Coronary artery (tissue), 2 donors: ENCODE data around the gene ZNF775.

Experiments used
- DNase-seq: peaks from one replicate; pipeline ENCODE4 v3.0.0-alpha.2; 2017; ENCODE audit warnings: low spot score
- H3K27ac ChIP-seq, 2 donors: fragments of 200-600 bp; sonication (generic); one replicate each; pipeline ENCODE4 v1.5.1; 2016 to 2019
- H3K4me3 ChIP-seq: fragments of 200-600 bp; sonication (generic); 2 replicates; pipeline ENCODE4 v1.5.1; 2016; ENCODE audit warnings: mild to moderate bottlenecking, moderate library complexity
- TF ChIP-seq, protein P1 (sequence below): fragments of 200-600 bp; sonication (generic); IDR thresholded peaks from one replicate; pipeline ENCODE4 v1.5.1; 2019; ENCODE audit warnings: antibody characterized with exemption

ZNF775 gene

DNA sequence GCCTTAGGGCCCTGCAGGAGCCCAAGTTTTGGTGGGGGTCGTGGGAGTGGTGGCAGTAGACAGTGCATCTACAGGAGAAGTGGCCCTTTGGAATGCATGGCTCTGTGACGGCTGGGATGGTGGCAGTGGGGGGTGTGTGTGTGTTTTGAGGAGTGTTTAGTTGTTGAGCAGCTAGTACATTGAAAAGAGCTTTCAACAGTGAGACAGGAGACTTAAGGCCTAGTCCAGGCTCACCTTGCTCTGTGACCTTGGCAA, 27.1 kb downstream of the ZNF775 start:
- no peak for DNase-seq
- Histone ChIP-seq H3K27ac (peak overlapping the region; percentile 89 to 92), H3K4me3 (peak overlapping the region; percentile 77)
- TF ChIP-seq, protein P1, sequence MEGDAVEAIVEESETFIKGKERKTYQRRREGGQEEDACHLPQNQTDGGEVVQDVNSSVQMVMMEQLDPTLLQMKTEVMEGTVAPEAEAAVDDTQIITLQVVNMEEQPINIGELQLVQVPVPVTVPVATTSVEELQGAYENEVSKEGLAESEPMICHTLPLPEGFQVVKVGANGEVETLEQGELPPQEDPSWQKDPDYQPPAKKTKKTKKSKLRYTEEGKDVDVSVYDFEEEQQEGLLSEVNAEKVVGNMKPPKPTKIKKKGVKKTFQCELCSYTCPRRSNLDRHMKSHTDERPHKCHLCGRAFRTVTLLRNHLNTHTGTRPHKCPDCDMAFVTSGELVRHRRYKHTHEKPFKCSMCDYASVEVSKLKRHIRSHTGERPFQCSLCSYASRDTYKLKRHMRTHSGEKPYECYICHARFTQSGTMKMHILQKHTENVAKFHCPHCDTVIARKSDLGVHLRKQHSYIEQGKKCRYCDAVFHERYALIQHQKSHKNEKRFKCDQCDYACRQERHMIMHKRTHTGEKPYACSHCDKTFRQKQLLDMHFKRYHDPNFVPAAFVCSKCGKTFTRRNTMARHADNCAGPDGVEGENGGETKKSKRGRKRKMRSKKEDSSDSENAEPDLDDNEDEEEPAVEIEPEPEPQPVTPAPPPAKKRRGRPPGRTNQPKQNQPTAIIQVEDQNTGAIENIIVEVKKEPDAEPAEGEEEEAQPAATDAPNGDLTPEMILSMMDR: no peak

DNA sequence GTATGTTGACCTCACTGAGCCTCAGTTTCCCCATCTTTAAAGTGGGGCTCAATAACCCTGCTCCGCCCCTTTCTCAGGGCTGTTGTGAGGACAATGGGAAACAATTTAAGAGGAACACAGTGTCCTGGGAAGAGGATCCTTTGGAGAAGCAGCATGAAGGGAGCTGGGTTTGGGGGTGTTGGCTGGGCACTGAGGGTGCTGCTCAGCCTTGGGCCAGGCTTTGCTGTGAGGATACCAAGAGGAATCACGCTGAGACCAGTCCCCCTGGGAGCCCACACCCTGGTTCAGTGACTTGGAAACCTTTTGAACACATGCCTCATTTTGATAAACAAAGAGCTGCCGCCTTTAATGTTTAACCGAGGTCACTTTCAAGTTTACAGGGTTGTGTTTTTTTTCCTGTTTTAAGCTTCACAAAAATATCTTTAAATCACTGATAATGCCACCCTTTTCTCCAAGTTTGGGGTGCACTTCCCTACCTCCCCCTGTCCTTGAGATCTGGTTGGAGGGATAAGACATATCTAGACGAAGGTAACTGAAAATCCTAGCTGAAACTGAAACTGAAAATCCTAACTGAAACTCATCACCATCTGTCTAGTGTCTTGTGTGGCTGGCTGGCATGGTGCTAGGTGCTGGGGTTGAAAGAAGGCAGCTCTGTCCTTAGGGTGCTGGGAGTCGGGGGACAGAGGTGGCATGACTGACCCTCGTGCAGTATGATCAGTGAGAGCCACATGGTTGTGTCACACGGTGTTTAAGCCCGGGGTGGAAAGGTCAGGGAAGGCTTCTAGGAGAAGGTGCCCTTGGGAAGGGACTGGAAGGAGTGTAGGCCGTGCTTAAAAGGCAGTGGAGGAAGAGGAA, 27.7 kb downstream of the ZNF775 start:
- Histone ChIP-seq H3K4me3 (peak overlapping the region; percentile 77), H3K27ac (peak overlapping the region; percentile 89 to 92)
- DNase-seq: no peak
- TF ChIP-seq, protein P1: no peak

DNA sequence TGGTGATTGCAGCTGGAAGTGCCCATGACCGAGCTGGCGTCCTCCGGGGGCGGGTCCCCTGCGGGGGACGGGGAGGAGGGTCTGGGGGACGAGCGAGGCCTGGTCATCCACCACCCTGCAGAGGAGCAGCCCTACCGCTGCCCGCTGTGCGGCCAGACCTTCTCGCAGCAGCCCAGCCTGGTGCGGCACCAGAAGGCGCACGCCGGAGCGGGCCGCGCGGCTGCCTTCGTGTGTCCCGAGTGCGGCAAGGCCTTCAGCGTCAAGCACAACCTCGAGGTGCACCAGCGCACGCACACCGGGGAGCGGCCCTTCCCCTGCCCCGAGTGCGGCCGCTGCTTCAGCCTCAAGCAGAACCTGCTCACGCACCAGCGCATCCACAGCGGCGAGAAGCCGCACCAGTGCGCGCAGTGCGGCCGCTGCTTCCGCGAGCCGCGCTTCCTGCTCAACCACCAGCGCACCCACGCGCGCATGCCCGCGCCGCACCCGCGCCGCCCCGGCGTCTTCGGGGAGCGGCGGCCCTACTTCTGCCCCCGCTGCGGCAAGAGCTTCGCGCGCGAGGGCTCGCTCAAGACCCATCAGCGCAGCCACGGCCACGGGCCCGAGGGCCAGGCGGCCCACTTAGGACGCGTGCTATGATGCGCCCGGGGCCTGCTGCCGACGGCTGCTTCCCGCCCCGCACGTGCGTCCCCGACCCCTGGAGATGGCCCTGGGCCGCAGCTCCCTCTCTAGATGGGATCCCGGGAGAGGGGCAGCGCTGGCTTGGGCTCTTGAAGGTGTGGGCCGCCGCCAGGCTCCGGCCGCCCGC, 28.7 kb downstream of the ZNF775 start:
- DNase-seq: no peak
- Histone ChIP-seq H3K27ac (peak overlapping the region in 1 of 2 donors; percentile 92), H3K4me3 (no peak overlapping the region)
- TF ChIP-seq, protein P1: no peak

DNA sequence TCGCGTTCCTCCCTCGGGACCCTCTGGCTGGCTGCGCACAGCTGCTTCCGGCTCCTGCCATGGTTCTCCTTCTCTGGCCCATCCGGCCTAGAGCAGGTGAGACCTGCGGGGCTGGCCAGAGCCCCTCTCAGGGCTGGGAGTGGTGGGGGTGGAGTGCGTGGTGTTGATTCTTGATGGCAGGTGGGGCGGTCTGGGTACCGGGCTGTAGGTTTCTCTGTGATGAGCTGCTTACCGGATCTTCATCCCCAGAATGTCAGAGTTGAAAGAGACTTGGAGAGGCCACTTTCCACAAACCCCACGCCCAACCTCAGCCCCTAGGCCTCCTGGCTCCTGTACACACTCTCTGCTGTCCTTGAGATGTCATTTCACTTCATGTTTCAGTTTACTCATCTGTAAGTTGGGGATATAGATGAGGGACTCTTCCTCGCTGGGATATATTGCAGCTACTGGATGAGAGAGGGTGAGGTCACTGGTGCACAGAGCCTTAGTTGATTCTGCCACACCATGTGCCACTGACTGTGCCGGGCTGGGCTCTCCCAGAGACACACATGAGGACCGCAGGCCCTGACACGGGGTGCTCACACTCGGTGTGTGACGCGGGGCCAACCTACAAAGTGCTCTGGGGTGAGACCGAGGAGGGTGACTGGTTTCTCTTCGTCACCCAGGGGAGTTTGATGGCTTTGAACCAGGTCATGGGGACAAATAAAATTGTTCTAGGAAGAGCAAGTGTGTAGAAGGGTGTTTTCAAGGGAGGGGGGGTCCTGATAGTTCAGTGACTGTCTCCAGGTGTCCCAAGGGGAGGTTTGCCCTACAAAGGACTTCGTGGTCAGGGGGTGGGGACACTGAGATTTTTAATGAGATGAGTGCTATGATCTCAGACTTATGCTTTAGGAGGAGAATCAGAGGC, 29.5 kb downstream of the ZNF775 start:
- TF ChIP-seq, protein P1: no peak
- Histone ChIP-seq H3K27ac (no peak overlapping the region), H3K4me3 (no peak overlapping the region)
- DNase-seq: no peak

DNA sequence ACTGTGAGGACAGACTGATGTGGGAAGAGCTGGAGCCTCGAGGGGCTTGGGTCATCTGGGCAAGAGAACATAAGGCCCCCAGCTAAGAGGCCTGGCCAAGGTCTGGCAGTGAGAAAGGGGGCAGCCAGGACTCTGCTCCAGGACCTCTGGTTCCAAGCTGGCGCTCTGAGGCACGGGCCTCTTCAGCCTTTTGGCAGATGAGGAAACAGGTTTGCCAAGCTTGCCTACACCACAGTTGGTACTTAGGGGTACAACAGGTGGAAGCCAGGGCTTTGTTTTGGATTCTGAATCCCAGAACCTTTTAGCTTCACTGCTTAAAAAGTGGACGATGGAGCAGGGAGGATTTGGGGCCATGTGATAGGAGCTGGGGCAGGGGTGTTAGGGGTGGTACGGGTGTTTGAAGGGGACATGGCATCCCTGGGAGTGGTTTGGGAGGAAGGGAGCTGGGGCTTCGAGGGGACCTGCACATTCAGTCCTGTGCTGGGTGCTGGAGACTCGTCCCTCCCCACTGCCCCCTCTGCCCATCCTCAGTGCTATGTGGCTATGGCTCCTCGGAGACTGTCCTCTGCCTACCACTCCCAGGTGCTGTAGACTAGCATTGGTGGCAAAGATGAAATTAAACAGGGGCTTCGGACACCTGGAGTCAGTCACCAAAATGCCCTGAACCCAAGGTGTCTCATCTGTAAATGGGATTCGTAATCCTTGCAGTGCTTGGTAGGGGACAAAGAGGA, 30.3 kb downstream of the ZNF775 start:
- H3K4me3 ChIP-seq: no peak overlapping the region
- TF ChIP-seq, protein P1: no peak
- DNase-seq: no peak
- H3K27ac ChIP-seq: no peak overlapping the region

DNA sequence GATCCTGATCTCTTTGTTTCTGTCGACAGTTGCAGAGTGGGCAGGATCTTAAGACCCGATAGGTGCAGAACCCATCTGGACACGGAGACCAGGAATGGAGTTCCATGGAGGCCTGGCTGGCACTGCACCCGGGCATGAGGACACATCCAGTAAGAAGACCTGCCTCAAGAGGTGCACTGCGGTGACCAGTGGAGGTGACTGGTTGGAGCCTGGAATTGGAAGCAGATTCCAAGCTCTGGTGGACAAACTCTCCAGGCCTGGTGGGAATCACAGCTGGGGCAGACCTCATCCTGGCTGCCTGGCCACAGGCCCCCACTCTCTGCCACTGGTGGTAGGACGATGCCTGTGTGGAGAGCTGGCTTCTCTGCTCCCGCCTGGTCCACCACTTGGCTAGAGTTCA, 31.0 kb downstream of the ZNF775 start:
- Histone ChIP-seq H3K4me3 (no peak overlapping the region), H3K27ac (no peak overlapping the region)
- DNase-seq: no peak
- TF ChIP-seq, protein P1: no peak
